GM12801 (cell line): ENCODE measurements around the gene LRRC14B.

Experiments used
- CTCF ChIP-seq: IDR thresholded peaks from one replicate; pipeline ENCODE4 v1.5.1; 2011; ENCODE audit warnings: control low read depth; ENCODE audit not compliant: insufficient read length; ENCODE audit errors: extremely low read depth

The LRRC14B gene

GRCh38 chr5:172421-172820 lies 18.9 kb upstream of the LRRC14B start:
- no peak for TF ChIP-seq CTCF

GRCh38 chr5:172841-173251 lies 18.4 kb upstream of the LRRC14B start:
- no peak for TF ChIP-seq CTCF

- no peak for TF ChIP-seq CTCF
Measured at GRCh38 chr5:173392-174290, 17.7 kb upstream of the LRRC14B start.

GRCh38 chr5:174291-174600 lies 17.0 kb upstream of the LRRC14B start:
- TF ChIP-seq CTCF, result no peak

GRCh38 chr5:174876-175465 lies 16.3 kb upstream of the LRRC14B start:
- TF ChIP-seq CTCF, result no peak

GRCh38 chr5:176296-176823 lies 14.9 kb upstream of the LRRC14B start:
- no peak for TF ChIP-seq CTCF

- TF ChIP-seq CTCF, result no peak
Measured at GRCh38 chr5:178110-178509, 13.2 kb upstream of the LRRC14B start.
